Loucy (cell line): Measurements from ENCODE around the gene IPO4.

Experiments used
- EZH2phosphoT487 ChIP-seq: fragments of 200-600 bp; IDR thresholded peaks from 2 replicates; pipeline ENCODE4 v1.6.1; 2018; ENCODE audit warnings: antibody characterized with exemption, mild to moderate bottlenecking, moderate library complexity, borderline replicate concordance
- TF ChIP-seq, protein P1 (sequence below): fragments of 200-600 bp; sonication (generic); conservative IDR thresholded peaks from 2 replicates; pipeline ENCODE4 v1.5.1; 2014; ENCODE audit warnings: mild to moderate bottlenecking, antibody characterized with exemption, low read length

DNA sequence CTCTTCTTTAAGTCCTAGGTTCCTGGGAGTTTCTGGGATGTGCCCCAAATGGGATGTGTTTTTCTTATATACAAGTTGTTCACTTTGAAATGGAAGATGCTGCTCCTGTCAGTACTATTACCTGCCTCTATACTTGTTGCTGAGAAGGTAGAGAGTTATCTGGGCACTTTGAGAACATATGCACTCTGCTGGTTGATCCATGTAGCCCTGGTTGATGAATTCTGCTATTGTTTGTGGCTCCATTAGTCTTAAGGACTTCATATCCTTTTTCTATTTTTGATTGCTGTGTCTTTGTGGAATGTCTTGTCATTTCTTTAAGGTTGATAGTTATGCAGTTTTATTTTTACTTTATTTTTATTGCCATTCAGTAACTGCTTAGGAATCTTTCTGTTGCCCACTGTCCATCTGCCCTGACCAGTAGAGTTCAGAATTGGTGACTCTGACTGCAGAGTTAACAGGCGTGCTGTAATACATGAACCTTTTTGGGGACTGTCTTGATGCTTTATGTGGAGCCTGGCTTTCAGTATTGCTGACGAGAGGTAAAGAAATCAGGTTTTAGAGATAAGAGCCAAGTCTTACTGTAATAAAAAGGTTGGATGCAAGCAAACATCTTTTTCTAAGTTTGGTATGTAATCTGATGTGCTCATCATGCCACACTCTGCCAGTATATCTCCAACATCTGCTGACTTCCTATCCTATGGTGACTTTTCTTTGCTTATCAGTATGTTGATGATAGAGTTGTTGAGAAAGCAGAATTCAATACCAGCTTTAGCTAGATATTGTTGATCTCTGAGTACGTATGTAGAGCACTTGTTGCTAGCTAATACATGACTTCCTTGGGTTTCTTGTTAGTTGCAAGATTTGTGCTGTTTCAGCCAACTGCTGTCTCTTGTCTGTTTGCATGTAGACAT is 45.7 kb upstream of the IPO4 start:
- TF ChIP-seq, protein P1, sequence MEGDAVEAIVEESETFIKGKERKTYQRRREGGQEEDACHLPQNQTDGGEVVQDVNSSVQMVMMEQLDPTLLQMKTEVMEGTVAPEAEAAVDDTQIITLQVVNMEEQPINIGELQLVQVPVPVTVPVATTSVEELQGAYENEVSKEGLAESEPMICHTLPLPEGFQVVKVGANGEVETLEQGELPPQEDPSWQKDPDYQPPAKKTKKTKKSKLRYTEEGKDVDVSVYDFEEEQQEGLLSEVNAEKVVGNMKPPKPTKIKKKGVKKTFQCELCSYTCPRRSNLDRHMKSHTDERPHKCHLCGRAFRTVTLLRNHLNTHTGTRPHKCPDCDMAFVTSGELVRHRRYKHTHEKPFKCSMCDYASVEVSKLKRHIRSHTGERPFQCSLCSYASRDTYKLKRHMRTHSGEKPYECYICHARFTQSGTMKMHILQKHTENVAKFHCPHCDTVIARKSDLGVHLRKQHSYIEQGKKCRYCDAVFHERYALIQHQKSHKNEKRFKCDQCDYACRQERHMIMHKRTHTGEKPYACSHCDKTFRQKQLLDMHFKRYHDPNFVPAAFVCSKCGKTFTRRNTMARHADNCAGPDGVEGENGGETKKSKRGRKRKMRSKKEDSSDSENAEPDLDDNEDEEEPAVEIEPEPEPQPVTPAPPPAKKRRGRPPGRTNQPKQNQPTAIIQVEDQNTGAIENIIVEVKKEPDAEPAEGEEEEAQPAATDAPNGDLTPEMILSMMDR, result no peak
- no peak for TF ChIP-seq EZH2phosphoT487
